Natural killer cell (primary cell): ENCODE measurements around the gene GOLGA3. TPM values are rescaled to one million over a fixed set of nuclear protein-coding genes. Genes with fewer than 3 reads are reported as not detected.

Experiments
- ATAC-seq, 3 donors: fragments of 150-1000 bp in 2 of 3; fragments of 200-7000 bp in 1 of 3; cut with Tn5 transposase; 1 replicate in 1 of 3; 2 replicates in 2 of 3; pipeline ENCODE4 v1.10.0; 2021; ENCODE audit warnings: mild to moderate bottlenecking in 2 of 3, moderate library complexity in 2 of 3
- DNase-seq, 2 donors: peaks; one replicate each; pipeline versions ENCODE4 v3.0.0 to v3.0.0-alpha.2; 2013 to 2021; ENCODE audit warnings: mixed read lengths in 1 of 2
- H3K27ac ChIP-seq: one replicate; pipeline ENCODE4 v1.5.1; 2013; ENCODE audit warnings: mild to moderate bottlenecking, low read length
- H3K27me3 ChIP-seq: one replicate; pipeline ENCODE4 v1.6.1; 2013; ENCODE audit warnings: low read length; ENCODE audit not compliant: control insufficient read depth, insufficient read depth
- H3K36me3 ChIP-seq: one replicate; pipeline ENCODE4 v1.6.1; 2013; ENCODE audit warnings: low read length; ENCODE audit not compliant: control insufficient read depth, insufficient read depth
- H3K4me1 ChIP-seq: one replicate; pipeline ENCODE4 v1.6.1; 2013; ENCODE audit warnings: low read length; ENCODE audit not compliant: control insufficient read depth, insufficient read depth
- H3K4me3 ChIP-seq: one replicate; pipeline ENCODE4 v1.5.1; 2013; ENCODE audit warnings: low read length
- H3K9me3 ChIP-seq: one replicate; pipeline ENCODE4 v1.6.1; 2013; ENCODE audit warnings: low read length; ENCODE audit not compliant: control insufficient read depth, insufficient read depth
- H3K27ac Mint-ChIP-seq, 2 donors: one replicate each; pipeline ENCODE4 v1.8.0; 2022; ENCODE audit warnings: mild to moderate bottlenecking in 2 of 2, mixed read lengths in 2 of 2, moderate library complexity in 1 of 2
- H3K27me3 Mint-ChIP-seq, 2 donors: one replicate each; pipeline ENCODE4 v1.8.0; 2022; ENCODE audit warnings: low read depth in 2 of 2, mixed read lengths in 2 of 2
- H3K36me3 Mint-ChIP-seq: one replicate; pipeline ENCODE4 v1.8.0; 2022; ENCODE audit warnings: mixed read lengths
- H3K4me1 Mint-ChIP-seq, 2 donors: one replicate each; pipeline ENCODE4 v1.8.0; 2022; ENCODE audit warnings: mixed read lengths in 2 of 2
- H3K4me3 Mint-ChIP-seq: one replicate; pipeline ENCODE4 v1.8.0; 2022; ENCODE audit warnings: mild to moderate bottlenecking, moderate library complexity, mixed read lengths
- H3K9me3 Mint-ChIP-seq, 2 donors: one replicate each; pipeline ENCODE4 v1.8.0; 2022; ENCODE audit warnings: mixed read lengths in 2 of 2
- WGBS: methylation state at CpG from one replicate; pipeline ENCODE4 v1.1.7; 2013; ENCODE audit warnings: missing lambda C conversion rate; ENCODE audit not compliant: insufficient coverage; 5-methylcytosine and 5-hydroxymethylcytosine counted together
- intact Hi-C: fragments of 100-400 bp; cut with micrococcal nuclease; formaldehyde crosslinking; loops from one replicate; pipeline ENCODE4 v1.14.2; 2022
- total RNA-seq, 4 donors: library from RNA; stranded (reverse); fragments of 120-200 nt in 1 of 4; gene quantifications; one replicate each; pipeline versions ENCODE4 v1.2.3 to v1.2.4, GENCODE V29; 2013 to 2022
- TF ChIP-seq, protein P1 (sequence below): fragments of 200-600 bp; IDR thresholded peaks from one replicate; pipeline ENCODE4 v1.8.0; 2022; ENCODE audit warnings: antibody characterized with exemption

Gene GOLGA3
- total RNA-seq, 3 donors from 2014 or later (not counting 1 experiment from before 2014, with no cell fraction given) = 39.1 to 54.3 (median 50.9) TPM

DNA sequence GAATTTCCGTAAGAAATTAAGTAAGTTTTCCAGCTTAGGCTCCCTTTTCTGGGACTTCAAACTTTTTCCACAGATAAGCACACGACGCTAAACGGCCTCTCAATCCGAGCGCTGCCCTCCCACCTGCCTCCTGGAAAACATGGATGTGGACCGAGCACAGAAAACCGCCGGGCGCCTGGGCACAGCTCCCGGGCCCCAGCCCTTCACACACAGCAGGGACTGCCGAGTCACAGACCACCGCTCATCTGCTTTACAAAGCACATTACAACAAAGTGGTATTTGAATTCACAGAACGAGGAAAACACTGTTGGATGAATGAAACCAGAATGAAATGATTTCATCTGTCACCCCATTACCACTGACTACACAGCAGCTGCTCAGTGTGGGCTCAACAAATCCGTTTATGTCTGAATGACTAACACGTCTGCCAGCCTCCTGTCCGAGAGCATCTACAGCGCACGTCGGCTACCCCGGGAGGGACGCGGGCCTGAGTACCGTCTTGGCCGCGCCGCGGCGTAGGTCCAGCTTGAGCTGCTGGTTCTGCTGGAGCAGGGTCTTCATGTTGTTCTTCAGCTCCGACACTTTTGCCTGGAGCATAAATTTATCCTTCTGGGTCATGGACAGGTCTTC lies 53.9 kb downstream of the GOLGA3 start:
- intact Hi-C loops = no loop called here
- 98% methylated on average over 29 of the region's 30 CpGs for WGBS

DNA sequence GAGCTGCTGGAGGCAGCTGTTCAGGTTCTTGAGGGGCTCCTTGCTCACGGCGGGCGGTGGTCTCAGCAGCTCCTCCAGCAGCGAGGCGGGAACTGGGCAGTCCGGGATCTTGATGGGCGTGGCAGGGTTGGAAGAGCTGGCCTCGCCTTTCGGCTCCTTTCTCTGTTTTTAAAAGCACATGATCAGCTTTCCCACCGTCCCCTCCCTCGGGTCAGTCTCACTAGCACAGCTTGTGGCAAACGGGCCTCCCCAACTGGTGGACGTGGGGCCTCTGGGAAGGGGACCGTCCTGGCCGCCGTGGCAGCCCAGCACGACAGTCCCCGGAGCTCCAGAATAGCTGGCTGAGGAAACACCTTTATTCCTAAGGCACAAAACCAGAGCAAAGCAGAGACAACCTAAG lies 54.5 kb downstream of the GOLGA3 start:
- Mint-ChIP-seq H3K27me3 (no peaks in the 10 kb centered on the region), H3K9me3 (no peaks in the 10 kb centered on the region), H3K36me3 (no peaks in the 10 kb centered on the region), H3K27ac (no peak overlapping the region), H3K4me1 (no peaks in the 10 kb centered on the region), H3K4me3 (no peak overlapping the region)
- no peaks in the 10 kb centered on the region for H3K27me3 ChIP-seq
- no peaks in the 10 kb centered on the region for H3K9me3 ChIP-seq
- H3K4me1 ChIP-seq = peaks cover 30% of the 10 kb centered on the region
- intact Hi-C loops = no loop called here
- TF ChIP-seq, protein P1, sequence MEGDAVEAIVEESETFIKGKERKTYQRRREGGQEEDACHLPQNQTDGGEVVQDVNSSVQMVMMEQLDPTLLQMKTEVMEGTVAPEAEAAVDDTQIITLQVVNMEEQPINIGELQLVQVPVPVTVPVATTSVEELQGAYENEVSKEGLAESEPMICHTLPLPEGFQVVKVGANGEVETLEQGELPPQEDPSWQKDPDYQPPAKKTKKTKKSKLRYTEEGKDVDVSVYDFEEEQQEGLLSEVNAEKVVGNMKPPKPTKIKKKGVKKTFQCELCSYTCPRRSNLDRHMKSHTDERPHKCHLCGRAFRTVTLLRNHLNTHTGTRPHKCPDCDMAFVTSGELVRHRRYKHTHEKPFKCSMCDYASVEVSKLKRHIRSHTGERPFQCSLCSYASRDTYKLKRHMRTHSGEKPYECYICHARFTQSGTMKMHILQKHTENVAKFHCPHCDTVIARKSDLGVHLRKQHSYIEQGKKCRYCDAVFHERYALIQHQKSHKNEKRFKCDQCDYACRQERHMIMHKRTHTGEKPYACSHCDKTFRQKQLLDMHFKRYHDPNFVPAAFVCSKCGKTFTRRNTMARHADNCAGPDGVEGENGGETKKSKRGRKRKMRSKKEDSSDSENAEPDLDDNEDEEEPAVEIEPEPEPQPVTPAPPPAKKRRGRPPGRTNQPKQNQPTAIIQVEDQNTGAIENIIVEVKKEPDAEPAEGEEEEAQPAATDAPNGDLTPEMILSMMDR = no peak
- ATAC-seq = no peak
- H3K27ac ChIP-seq = no peak overlapping the region
- peaks cover 45% of the 10 kb centered on the region for H3K36me3 ChIP-seq
- no peak overlapping the region for H3K4me3 ChIP-seq
- DNase-seq = no peak
- 92% methylated on average over 18 of the region's 18 CpGs for WGBS

More for the DNA sequence above, 53.9 kb downstream of the GOLGA3 start:
- Mint-ChIP-seq H3K4me1 (no peaks in the 10 kb centered on the region), H3K36me3 (no peaks in the 10 kb centered on the region), H3K4me3 (no peak overlapping the region), H3K27ac (no peak overlapping the region), H3K9me3 (no peaks in the 10 kb centered on the region), H3K27me3 (no peaks in the 10 kb centered on the region)
- no peak overlapping the region for H3K4me3 ChIP-seq
- no peak overlapping the region for H3K27ac ChIP-seq
- ATAC-seq (no peak), DNase-seq (no peak)
- H3K9me3 ChIP-seq = no peaks in the 10 kb centered on the region
- H3K4me1 ChIP-seq = peaks cover 26% of the 10 kb centered on the region
- TF ChIP-seq, protein P1 = no peak
- peaks cover 50% of the 10 kb centered on the region for H3K36me3 ChIP-seq
- H3K27me3 ChIP-seq = no peaks in the 10 kb centered on the region

DNA sequence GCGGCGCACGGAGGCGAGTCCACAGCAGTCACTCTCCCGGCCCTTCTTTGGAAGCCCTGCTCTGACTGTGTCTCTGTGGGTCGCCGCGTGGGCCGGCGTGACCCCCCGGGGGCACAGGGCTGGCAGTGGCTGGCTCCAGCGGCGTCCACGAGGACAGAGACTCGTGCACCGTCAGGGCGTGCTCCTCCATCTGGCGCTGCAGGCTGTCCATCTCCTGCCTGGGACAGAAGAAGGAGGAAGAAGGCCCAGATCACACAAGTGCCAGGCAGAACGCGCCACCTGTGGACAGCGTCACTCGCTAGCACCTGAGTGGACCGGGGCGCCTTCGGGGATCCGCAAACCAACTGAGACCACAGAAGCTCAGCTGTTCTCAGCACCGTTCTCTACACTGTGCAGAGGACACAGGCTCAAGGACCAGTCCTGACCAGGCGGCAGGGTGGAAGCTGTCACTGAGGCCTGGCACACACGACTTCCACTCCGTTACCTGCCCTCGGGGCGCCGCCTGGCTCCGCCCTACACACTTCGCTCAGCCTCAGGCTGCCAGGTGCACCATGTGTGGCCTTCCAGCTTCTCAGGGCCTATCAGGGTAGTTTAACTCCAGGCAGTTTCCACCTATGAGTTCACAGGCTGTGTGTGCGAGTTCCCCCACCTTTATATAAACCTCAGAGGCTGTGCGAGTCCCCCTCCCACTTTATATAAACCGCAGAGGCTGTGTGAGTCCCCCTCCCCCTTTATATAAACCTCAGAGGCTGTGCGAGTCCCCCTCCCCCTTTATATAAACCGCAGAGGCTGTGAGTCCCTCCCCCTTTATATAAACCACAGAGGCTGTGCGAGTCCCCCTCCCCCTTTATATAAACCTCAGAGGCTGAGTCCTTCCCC lies 55.4 kb downstream of the GOLGA3 start:
- H3K36me3 ChIP-seq = peaks cover 45% of the 10 kb centered on the region
- DNase-seq (peak in 1 of 2 donors; percentile 49), ATAC-seq (no peak)
- peak overlapping the region; percentile 44 for H3K27ac ChIP-seq
- Mint-ChIP-seq H3K27me3 (no peaks in the 10 kb centered on the region), H3K4me1 (peaks cover 4% of the 10 kb centered on the region in 2 donors), H3K4me3 (no peak overlapping the region), H3K27ac (no peak overlapping the region), H3K36me3 (no peaks in the 10 kb centered on the region), H3K9me3 (no peaks in the 10 kb centered on the region)
- H3K4me1 ChIP-seq = peaks cover 33% of the 10 kb centered on the region
- no peaks in the 10 kb centered on the region for H3K27me3 ChIP-seq
- intact Hi-C loops = no loop called here
- H3K4me3 ChIP-seq = no peak overlapping the region
- no peaks in the 10 kb centered on the region for H3K9me3 ChIP-seq
- TF ChIP-seq, protein P1 = no peak
- 82% methylated on average over 41 of the region's 41 CpGs for WGBS
